HCT116 (cell line): ENCODE results near the gene ACBD6. TPM values are rescaled to one million over a fixed set of nuclear protein-coding genes. Genes with fewer than 3 reads are reported as not detected.

ENCODE experiments used
- ATAC-seq: fragments of 200-7000 bp; cut with Tn5 transposase; 2 replicates; pipeline ENCODE4 v1.9.1; 2020; ENCODE audit warnings: mild to moderate bottlenecking, moderate library complexity
- BruUV-seq: library from RNA; stranded (reverse); fragments of 400-500 nt; replicated peaks from 2 replicates; lab custom pipeline; 2021; lab: Mats Ljungman, UMichigan
- CTCF ChIA-PET: fragments of 300-600 bp; sonication (Branson Sonifier 250); formaldehyde crosslinking; loops from one replicate; lab custom pipeline; 2021; ENCODE audit warnings: antibody characterized with exemption; lab: Charles Lee
- POLR2A ChIA-PET: fragments of 300-600, 350-600 bp; sonication (Branson Sonifier 250); formaldehyde crosslinking; loops from one replicate; lab custom pipeline; 2021; ENCODE audit warnings: antibody characterized with exemption; lab: Charles Lee
- RAD21 ChIA-PET, 2 experiments: fragments of 300-600 bp; sonication (Branson Sonifier 250); formaldehyde crosslinking; loops; one replicate each; lab custom pipeline; 2023; ENCODE audit warnings: low total read pairs in 2 of 2; ENCODE audit not compliant: uncharacterized antibody in 2 of 2, unreplicated experiment in 2 of 2, low non-redundant PET in 1 of 2; lab: Charles Lee
- DNase-seq: peaks from one replicate; pipeline ENCODE4 v3.0.0-alpha.2; 2010; ENCODE audit warnings: low read depth, low spot score
- H2AFZ ChIP-seq: fragments of 200-600 bp; shearing (Covaris generic), sonication (generic); 2 replicates; pipeline ENCODE4 v1.6.1; 2017; ENCODE audit warnings: low read depth, mixed run types, mixed read lengths, antibody characterized with exemption, low read length; ENCODE audit not compliant: poor library complexity, severe bottlenecking
- H3K27ac ChIP-seq: 2 replicates; pipeline ENCODE4 v1.5.1; 2012; ENCODE audit warnings: low read depth, low read length
- H3K27me3 ChIP-seq: fragments of 200-600 bp; sonication (generic); 2 replicates; pipeline ENCODE4 v1.6.1; 2016; ENCODE audit warnings: mixed run types, low read length, mixed read lengths; ENCODE audit not compliant: insufficient read depth
- H3K36me3 ChIP-seq, 2 experiments: fragments of 200-500 bp in 1 of 2; fragments of 200-600 bp in 1 of 2; sonication (Bioruptor generic) in 1 of 2; sonication (generic) in 1 of 2; 2 replicates each; pipeline versions ENCODE4 v1.5.1 to v1.6.1; 2014 to 2016; ENCODE audit warnings: low read length in 2 of 2, inconsistent platforms in 1 of 2, mixed read lengths in 1 of 2, mixed run types in 1 of 2; ENCODE audit not compliant: insufficient read depth in 2 of 2, control insufficient read depth in 1 of 2
- H3K4me1 ChIP-seq, 2 experiments: fragments of 200-600 bp in 1 of 2; sonication (generic) in 1 of 2; 2 replicates each; pipeline versions ENCODE4 v1.5.1 to v1.6.1; 2012 to 2017; ENCODE audit warnings: low read length in 2 of 2, inconsistent platforms in 1 of 2, mild to moderate bottlenecking in 1 of 2, mixed read lengths in 1 of 2, mixed run types in 1 of 2, moderate library complexity in 1 of 2; ENCODE audit not compliant: insufficient read depth in 2 of 2, control insufficient read depth in 1 of 2
- H3K4me2 ChIP-seq: fragments of 200-600 bp; sonication (generic); 2 replicates; pipeline ENCODE4 v1.6.1; 2017; ENCODE audit warnings: mixed run types, low read length, mixed read lengths
- H3K4me3 ChIP-seq, 2 experiments: fragments of 200-600 bp in 1 of 2; sonication (generic) in 1 of 2; replicated peaks in 1 of 2; 2 replicates each; pipeline ENCODE4 v1.5.1; 2011 to 2016; ENCODE audit warnings: low read length in 2 of 2, control low read depth in 1 of 2, low read depth in 1 of 2, mild to moderate bottlenecking in 1 of 2, mixed read lengths in 1 of 2, mixed run types in 1 of 2
- H3K79me2 ChIP-seq: fragments of 200-600 bp; sonication (generic); 2 replicates; pipeline ENCODE4 v1.6.1; 2017; ENCODE audit warnings: mild to moderate bottlenecking, mixed run types, low read length, moderate library complexity, mixed read lengths; ENCODE audit not compliant: insufficient read depth
- H3K9ac ChIP-seq: fragments of 200-600 bp; sonication (generic); 2 replicates; pipeline ENCODE4 v1.6.1; 2016; ENCODE audit warnings: low read length, mixed read lengths
- H3K9me2 ChIP-seq: fragments of 200-600 bp; sonication (generic), shearing (Covaris generic); 2 replicates; pipeline ENCODE4 v1.6.1; 2017; ENCODE audit warnings: mixed run types, mild to moderate bottlenecking, moderate library complexity; ENCODE audit not compliant: insufficient read depth
- H3K9me3 ChIP-seq, 2 experiments: fragments of 200-500 bp in 1 of 2; fragments of 200-600 bp in 1 of 2; sonication (Bioruptor generic) in 1 of 2; sonication (generic) in 1 of 2; 2 replicates each; pipeline ENCODE4 v1.6.1; 2014 to 2017; ENCODE audit warnings: low read length in 2 of 2, mixed read lengths in 2 of 2, inconsistent platforms in 1 of 2, low read depth in 1 of 2, mild to moderate bottlenecking in 1 of 2, mixed run types in 1 of 2, moderate library complexity in 1 of 2; ENCODE audit not compliant: control insufficient read depth in 1 of 2, insufficient read depth in 1 of 2
- H4K20me1 ChIP-seq: fragments of 200-600 bp; sonication (generic), shearing (Covaris generic); 2 replicates; pipeline ENCODE4 v1.6.1; 2017; ENCODE audit warnings: mixed run types, mild to moderate bottlenecking, moderate library complexity; ENCODE audit not compliant: insufficient read depth
- CEBPB ChIP-seq: IDR thresholded peaks from 2 replicates; pipeline ENCODE4 v1.6.1; 2012; ENCODE audit warnings: low read depth
- EGR1 ChIP-seq: IDR thresholded peaks from 2 replicates; pipeline ENCODE4 v1.6.1; 2012; ENCODE audit warnings: low read depth
- ELF1 ChIP-seq: IDR thresholded peaks from 2 replicates; pipeline ENCODE4 v1.6.1; 2012; ENCODE audit warnings: low read depth, borderline replicate concordance
- EZH2 ChIP-seq: fragments of 200-600 bp; sonication (generic); IDR thresholded peaks from 2 replicates; pipeline ENCODE4 v1.6.1; 2017; ENCODE audit warnings: antibody characterized with exemption, mixed run types
- EZH2phosphoT487 ChIP-seq: fragments of 200-600 bp; IDR thresholded peaks from 2 replicates; pipeline ENCODE4 v1.6.1; 2018; ENCODE audit warnings: antibody characterized with exemption, borderline replicate concordance
- FOSL1 ChIP-seq: IDR thresholded peaks from 2 replicates; pipeline ENCODE4 v1.6.1; 2012; ENCODE audit warnings: low read depth
- JUND ChIP-seq: IDR thresholded peaks from 2 replicates; pipeline ENCODE4 v1.6.1; 2012
- POLR2A ChIP-seq: IDR thresholded peaks from 2 replicates; pipeline ENCODE4 v1.7.0; 2011; ENCODE audit warnings: borderline replicate concordance; ENCODE audit not compliant: insufficient read depth, insufficient read length; ENCODE audit errors: extremely low read depth
- POLR2AphosphoS5 ChIP-seq: IDR thresholded peaks from 2 replicates; pipeline ENCODE4 v1.6.1; 2011; ENCODE audit warnings: mild to moderate bottlenecking, low read depth, low read length, moderate library complexity
- SIN3A ChIP-seq: IDR thresholded peaks from 2 replicates; pipeline ENCODE4 v1.6.1; 2012; ENCODE audit warnings: low read depth
- SP1 ChIP-seq: IDR thresholded peaks from 2 replicates; pipeline ENCODE4 v1.6.1; 2012; ENCODE audit warnings: low read depth
- TCF7L2 ChIP-seq: IDR thresholded peaks from 2 replicates; pipeline ENCODE4 v1.7.0; 2011; ENCODE audit warnings: borderline replicate concordance, inconsistent platforms; ENCODE audit not compliant: insufficient read depth, insufficient read length; ENCODE audit errors: extremely low read depth
- ZNF274 ChIP-seq: fragments of 200-500 bp; sonication (Bioruptor generic); IDR thresholded peaks from 2 replicates; pipeline ENCODE4 v1.6.1; 2014; ENCODE audit warnings: mild to moderate bottlenecking, low read depth, low read length, inconsistent platforms
- intact Hi-C: fragments of 100-400 bp; cut with micrococcal nuclease; formaldehyde crosslinking; loops from 2 replicates; pipeline ENCODE4 v1.10.0; 2022
- total RNA-seq: library from RNA; stranded (reverse); gene quantifications from one replicate; pipeline ENCODE4 v1.2.1, GENCODE V29; 2021; ENCODE audit not compliant: unreplicated experiment
- TF ChIP-seq, protein P1 (sequence below), 3 experiments: fragments of 200-600 bp in 1 of 3; sonication (generic) in 1 of 3; IDR thresholded peaks in 2 of 3; conservative IDR thresholded peaks in 1 of 3; 2 replicates each; pipeline ENCODE4 v1.5.1; 2012 to 2017; ENCODE audit warnings: low read depth in 2 of 3, low read length in 2 of 3, antibody characterized with exemption in 1 of 3, borderline replicate concordance in 1 of 3, control low read depth in 1 of 3, mild to moderate bottlenecking in 1 of 3, mixed read lengths in 1 of 3, mixed run types in 1 of 3, moderate library complexity in 1 of 3; ENCODE audit not compliant: insufficient read depth in 1 of 3
- TF ChIP-seq, protein P2 (sequence below): IDR thresholded peaks from 2 replicates; pipeline ENCODE4 v1.6.1; 2012

The ACBD6 gene
- total RNA-seq, 1 experiment from 2014 or later: 43.2 TPM

DNA sequence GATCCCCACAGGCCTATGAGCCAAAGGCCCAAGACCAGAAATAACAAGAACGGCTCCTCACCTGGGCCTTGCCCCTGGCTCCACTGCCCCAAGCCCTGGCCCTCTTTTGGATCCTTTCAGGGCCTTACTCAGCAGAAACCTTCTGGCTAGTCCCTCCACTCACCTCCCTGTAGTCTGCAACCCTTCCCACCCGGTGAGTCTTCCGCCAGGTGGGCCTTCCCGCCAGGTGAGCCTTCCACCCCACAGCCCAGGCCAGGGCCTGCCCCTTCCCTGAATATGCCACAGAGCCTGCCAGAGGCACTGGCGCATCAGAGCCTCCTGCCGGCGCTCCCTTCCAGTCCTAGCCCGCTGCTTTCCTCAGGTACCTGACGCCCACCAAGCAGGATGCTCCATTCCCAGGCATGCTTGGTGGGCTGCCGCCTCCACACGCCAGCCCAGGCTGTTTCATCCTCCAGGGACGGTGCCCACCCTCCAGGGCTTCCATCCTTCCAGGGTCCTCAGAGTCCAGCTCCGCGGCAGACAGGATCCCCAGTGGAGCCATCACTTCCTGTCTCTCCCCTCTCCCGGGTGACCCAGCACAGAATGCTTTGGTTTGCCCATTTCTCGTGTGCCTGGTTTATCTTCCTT is 251.4 kb downstream of the ACBD6 start:
- TF ChIP-seq EZH2phosphoT487: no peak
- TF ChIP-seq SP1: no peak
- no peak for TF ChIP-seq POLR2A
- TF ChIP-seq, protein P1, sequence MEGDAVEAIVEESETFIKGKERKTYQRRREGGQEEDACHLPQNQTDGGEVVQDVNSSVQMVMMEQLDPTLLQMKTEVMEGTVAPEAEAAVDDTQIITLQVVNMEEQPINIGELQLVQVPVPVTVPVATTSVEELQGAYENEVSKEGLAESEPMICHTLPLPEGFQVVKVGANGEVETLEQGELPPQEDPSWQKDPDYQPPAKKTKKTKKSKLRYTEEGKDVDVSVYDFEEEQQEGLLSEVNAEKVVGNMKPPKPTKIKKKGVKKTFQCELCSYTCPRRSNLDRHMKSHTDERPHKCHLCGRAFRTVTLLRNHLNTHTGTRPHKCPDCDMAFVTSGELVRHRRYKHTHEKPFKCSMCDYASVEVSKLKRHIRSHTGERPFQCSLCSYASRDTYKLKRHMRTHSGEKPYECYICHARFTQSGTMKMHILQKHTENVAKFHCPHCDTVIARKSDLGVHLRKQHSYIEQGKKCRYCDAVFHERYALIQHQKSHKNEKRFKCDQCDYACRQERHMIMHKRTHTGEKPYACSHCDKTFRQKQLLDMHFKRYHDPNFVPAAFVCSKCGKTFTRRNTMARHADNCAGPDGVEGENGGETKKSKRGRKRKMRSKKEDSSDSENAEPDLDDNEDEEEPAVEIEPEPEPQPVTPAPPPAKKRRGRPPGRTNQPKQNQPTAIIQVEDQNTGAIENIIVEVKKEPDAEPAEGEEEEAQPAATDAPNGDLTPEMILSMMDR (IDR thresholded peaks at IDR 0.05 in 2 of 3, conservative IDR thresholded peaks at IDR 0.05 in 1 of 3; ENCODE audit: borderline replicate concordance in 1 of 3, insufficient read depth in 1 of 3, low read depth in 2 of 3, low read length in 2 of 3): no peak
- TF ChIP-seq FOSL1: no peak
- no peak for TF ChIP-seq EGR1
- TF ChIP-seq, protein P2, sequence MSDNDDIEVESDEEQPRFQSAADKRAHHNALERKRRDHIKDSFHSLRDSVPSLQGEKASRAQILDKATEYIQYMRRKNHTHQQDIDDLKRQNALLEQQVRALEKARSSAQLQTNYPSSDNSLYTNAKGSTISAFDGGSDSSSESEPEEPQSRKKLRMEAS: no peak
- no peak for TF ChIP-seq JUND
- no peak for TF ChIP-seq ELF1
- no peak for TF ChIP-seq POLR2AphosphoS5
- TF ChIP-seq ZNF274: no peak
- TF ChIP-seq CEBPB: no peak
- no peak for TF ChIP-seq TCF7L2
- TF ChIP-seq SIN3A: no peak
- no peak for TF ChIP-seq EZH2
- Histone ChIP-seq H3K4me3 (no peak overlapping the region), H3K9ac (no peak overlapping the region), H3K27me3 (no peaks in the 10 kb centered on the region), H3K79me2 (no peaks in the 10 kb centered on the region), H2AFZ (no peak overlapping the region), H3K36me3 (no peaks in the 10 kb centered on the region), H3K9me3 (no peaks in the 10 kb centered on the region), H4K20me1 (no peaks in the 10 kb centered on the region), H3K27ac (no peak overlapping the region), H3K4me1 (peaks cover 0 to 4% of the 10 kb centered on the region in 2 experiments; a peak in 1 of 4 replicates), H3K9me2 (no peaks in the 10 kb centered on the region), H3K4me2 (no peak overlapping the region)
- DNase-seq (no peak), ATAC-seq (no peak)
- intact Hi-C loops: loop anchor here (5.0 kb wide), 1 partner anchor 64 kb away; no protein-coding TSS in a partner anchor
- no TSS peak for BruUV-seq
- ChIA-PET RAD21 (no interaction called here), CTCF (no interaction called here), POLR2A (no interaction called here)
